ELR (cell line): ENCODE data around the gene PSMA6.

Source experiments
- DNase-seq: peaks from one replicate; pipeline ENCODE4 v3.0.0-alpha.2; 2015; ENCODE audit warnings: low read depth

PSMA6 gene

GRCh38 chr14:35367056-35367372, 74.8 kb downstream of the PSMA6 start:
- DNase-seq: no peak
